Esophagus muscularis mucosa (tissue), 4 donors: ENCODE measurements around the gene NARF.

Experiments
- EP300 ChIP-seq: sonication (generic); formaldehyde crosslinking; IDR thresholded peaks from one replicate; pipeline ENCODE4 v1.6.1; 2017; ENCODE audit warnings: antibody characterized with exemption
- POLR2A ChIP-seq: fragments of 450-650 bp; IDR thresholded peaks from one replicate; pipeline ENCODE4 v1.6.1; 2017; ENCODE audit warnings: antibody characterized with exemption, moderate library complexity, mild to moderate bottlenecking, low read depth
- POLR2AphosphoS5 ChIP-seq, 2 donors: sonication (generic); formaldehyde crosslinking; IDR thresholded peaks; one replicate each; pipeline ENCODE4 v1.6.1; 2017; ENCODE audit warnings: antibody characterized with exemption in 2 of 2
- TF ChIP-seq, protein P1 (sequence below), 3 experiments: fragments of 200-600 bp in 2 of 3; fragments of 450-650 bp in 1 of 3; sonication (generic) in 2 of 3; IDR thresholded peaks; one replicate each; pipeline ENCODE4 v1.5.1; 2017 to 2019; ENCODE audit warnings: antibody characterized with exemption in 3 of 3, mild to moderate bottlenecking in 2 of 3, moderate library complexity in 1 of 3

DNA sequence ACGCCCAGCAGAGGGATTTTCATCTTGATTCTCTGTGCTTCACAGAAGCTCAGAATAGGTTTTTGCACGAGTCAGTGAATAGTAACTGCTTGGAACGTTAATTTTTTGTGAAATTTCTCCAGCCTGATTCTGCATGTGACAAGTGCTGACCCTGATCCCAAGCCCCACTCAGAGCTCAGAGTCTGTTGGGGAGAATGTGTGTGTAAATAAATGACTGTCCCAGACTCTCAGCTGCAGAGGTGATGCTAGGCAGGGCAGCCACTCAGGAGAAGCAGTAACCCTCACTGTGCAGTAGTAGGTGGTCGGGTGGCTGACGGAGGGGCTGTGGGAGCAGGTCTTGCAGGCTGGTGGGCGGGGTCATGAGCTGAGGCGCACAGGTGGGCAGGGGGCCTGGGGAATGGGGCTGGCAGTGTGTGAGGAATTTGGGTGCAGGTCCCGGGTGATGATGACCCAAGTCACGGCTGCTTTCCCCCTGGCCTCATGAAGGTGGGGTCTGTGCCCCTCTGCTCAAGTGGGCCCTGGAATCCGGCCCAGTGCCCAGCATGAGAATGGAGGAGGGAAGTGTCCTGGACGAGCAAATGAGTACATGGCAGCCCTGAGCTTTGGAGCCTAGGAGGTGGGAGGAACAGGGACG lies 44.7 kb downstream of the NARF start:
- TF ChIP-seq, protein P1, sequence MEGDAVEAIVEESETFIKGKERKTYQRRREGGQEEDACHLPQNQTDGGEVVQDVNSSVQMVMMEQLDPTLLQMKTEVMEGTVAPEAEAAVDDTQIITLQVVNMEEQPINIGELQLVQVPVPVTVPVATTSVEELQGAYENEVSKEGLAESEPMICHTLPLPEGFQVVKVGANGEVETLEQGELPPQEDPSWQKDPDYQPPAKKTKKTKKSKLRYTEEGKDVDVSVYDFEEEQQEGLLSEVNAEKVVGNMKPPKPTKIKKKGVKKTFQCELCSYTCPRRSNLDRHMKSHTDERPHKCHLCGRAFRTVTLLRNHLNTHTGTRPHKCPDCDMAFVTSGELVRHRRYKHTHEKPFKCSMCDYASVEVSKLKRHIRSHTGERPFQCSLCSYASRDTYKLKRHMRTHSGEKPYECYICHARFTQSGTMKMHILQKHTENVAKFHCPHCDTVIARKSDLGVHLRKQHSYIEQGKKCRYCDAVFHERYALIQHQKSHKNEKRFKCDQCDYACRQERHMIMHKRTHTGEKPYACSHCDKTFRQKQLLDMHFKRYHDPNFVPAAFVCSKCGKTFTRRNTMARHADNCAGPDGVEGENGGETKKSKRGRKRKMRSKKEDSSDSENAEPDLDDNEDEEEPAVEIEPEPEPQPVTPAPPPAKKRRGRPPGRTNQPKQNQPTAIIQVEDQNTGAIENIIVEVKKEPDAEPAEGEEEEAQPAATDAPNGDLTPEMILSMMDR (IDR thresholded peaks at IDR 0.05): no peak
- TF ChIP-seq POLR2A (no peak), POLR2AphosphoS5 (IDR thresholded peaks at IDR 0.05) (no peak), EP300 (no peak)
